Fibroblast of lung (primary cell): ENCODE data around the gene RAD52.

Experiments
- EZH2 ChIP-seq: IDR thresholded peaks from 2 replicates; pipeline ENCODE4 v1.5.1; 2012; ENCODE audit warnings: low read length, control low read depth, mild to moderate bottlenecking; ENCODE audit errors: missing control alignments
- TF ChIP-seq, protein P1 (sequence below), 2 donors: IDR thresholded peaks in 1 of 2; conservative IDR thresholded peaks in 1 of 2; 1 replicate in 1 of 2; 2 replicates in 1 of 2; pipeline ENCODE4 v1.5.1; 2011 to 2012; ENCODE audit warnings: low read length in 2 of 2, control low read depth in 1 of 2, inconsistent platforms in 1 of 2, low read depth in 1 of 2, mild to moderate bottlenecking in 1 of 2

DNA sequence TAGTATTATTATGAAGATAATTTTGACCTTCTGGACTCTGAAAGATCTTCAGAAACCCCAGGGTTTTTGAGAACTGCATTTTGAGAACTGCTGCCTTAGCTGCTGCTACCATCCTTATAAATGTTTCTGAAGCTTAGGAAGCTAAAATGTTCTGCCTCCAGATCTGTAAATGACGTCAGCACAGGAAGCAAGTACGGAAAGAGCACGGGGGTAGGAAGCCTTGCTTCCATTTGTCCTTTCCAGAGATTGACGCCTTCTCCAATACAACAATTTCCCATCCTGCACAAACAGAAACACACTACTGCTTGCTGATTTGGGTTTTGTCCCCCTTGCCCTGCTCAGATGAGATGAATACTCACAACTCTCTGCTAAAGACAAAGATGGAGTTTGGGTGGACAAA is 17.9 kb downstream of the RAD52 start:
- TF ChIP-seq, protein P1, sequence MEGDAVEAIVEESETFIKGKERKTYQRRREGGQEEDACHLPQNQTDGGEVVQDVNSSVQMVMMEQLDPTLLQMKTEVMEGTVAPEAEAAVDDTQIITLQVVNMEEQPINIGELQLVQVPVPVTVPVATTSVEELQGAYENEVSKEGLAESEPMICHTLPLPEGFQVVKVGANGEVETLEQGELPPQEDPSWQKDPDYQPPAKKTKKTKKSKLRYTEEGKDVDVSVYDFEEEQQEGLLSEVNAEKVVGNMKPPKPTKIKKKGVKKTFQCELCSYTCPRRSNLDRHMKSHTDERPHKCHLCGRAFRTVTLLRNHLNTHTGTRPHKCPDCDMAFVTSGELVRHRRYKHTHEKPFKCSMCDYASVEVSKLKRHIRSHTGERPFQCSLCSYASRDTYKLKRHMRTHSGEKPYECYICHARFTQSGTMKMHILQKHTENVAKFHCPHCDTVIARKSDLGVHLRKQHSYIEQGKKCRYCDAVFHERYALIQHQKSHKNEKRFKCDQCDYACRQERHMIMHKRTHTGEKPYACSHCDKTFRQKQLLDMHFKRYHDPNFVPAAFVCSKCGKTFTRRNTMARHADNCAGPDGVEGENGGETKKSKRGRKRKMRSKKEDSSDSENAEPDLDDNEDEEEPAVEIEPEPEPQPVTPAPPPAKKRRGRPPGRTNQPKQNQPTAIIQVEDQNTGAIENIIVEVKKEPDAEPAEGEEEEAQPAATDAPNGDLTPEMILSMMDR (conservative IDR thresholded peaks at IDR 0.05 in 1 of 2, IDR thresholded peaks at IDR 0.05 in 1 of 2; ENCODE audit: low read depth in 1 of 2, low read length in 2 of 2), result no peak
- no peak for TF ChIP-seq EZH2
